ENCODE measurements around the gene FRMPD1.

The FRMPD1 gene

GRCh38 chr9:37683531-37684371 lies 33.0 kb downstream of the FRMPD1 start:
- DNase-seq, result no peak

GRCh38 chr9:37692622-37693221 lies 42.0 kb downstream of the FRMPD1 start:
- no peak for DNase-seq

- DNase-seq, result no peak
Observed at GRCh38 chr9:37693260-37693659, 42.5 kb downstream of the FRMPD1 start.

- DNase-seq, result no peak
Observed at GRCh38 chr9:37694355-37694754, 43.6 kb downstream of the FRMPD1 start.

- DNase-seq, result no peak
Observed at GRCh38 chr9:37696528-37696927, 45.8 kb downstream of the FRMPD1 start.

GRCh38 chr9:37700131-37700530 lies 49.4 kb downstream of the FRMPD1 start:
- DNase-seq, result no peak

GRCh38 chr9:37700900-37701299 lies 50.1 kb downstream of the FRMPD1 start:
- DNase-seq, result no peak

GRCh38 chr9:37705787-37706186 lies 55.0 kb downstream of the FRMPD1 start:
- no peak for DNase-seq

- DNase-seq, result no peak
Observed at GRCh38 chr9:37706290-37706689, 55.5 kb downstream of the FRMPD1 start.

GRCh38 chr9:37707748-37708147 lies 57.0 kb downstream of the FRMPD1 start:
- DNase-seq, result no peak

- DNase-seq, result no peak
Observed at GRCh38 chr9:37710046-37710445, 59.3 kb downstream of the FRMPD1 start.

GRCh38 chr9:37715260-37715659 lies 64.5 kb downstream of the FRMPD1 start:
- DNase-seq, result no peak

- no peak for DNase-seq
Observed at GRCh38 chr9:37715991-37716505, 65.3 kb downstream of the FRMPD1 start.

GRCh38 chr9:37719526-37719925 lies 68.8 kb downstream of the FRMPD1 start:
- no peak for DNase-seq

- no peak for DNase-seq
Observed at GRCh38 chr9:37727013-37727412, 76.3 kb downstream of the FRMPD1 start.

- DNase-seq, result no peak
Observed at GRCh38 chr9:37729499-37729898, 78.7 kb downstream of the FRMPD1 start.

- DNase-seq, result no peak
Observed at GRCh38 chr9:37730256-37730655, 79.5 kb downstream of the FRMPD1 start.

- no peak for DNase-seq
Observed at GRCh38 chr9:37730839-37731238, 80.1 kb downstream of the FRMPD1 start.

GRCh38 chr9:37732086-37732741 lies 81.5 kb downstream of the FRMPD1 start:
- no peak for DNase-seq

GRCh38 chr9:37732952-37733351 lies 82.2 kb downstream of the FRMPD1 start:
- no peak for DNase-seq

GRCh38 chr9:37739222-37739621 lies 88.5 kb downstream of the FRMPD1 start:
- DNase-seq, result no peak

- DNase-seq, result no peak
Observed at GRCh38 chr9:37740128-37740527, 89.4 kb downstream of the FRMPD1 start.

- DNase-seq, result no peak
Observed at GRCh38 chr9:37740631-37741328, 90.0 kb downstream of the FRMPD1 start.
